HepG2 (cell line): ENCODE data around the gene BAZ1A. TPM values are rescaled to one million over a fixed set of nuclear protein-coding genes. Genes with fewer than 3 reads are reported as not detected.
A peak's percentile ranks its signal among the peaks of the same experiment; 100 is the strongest.

Experiments
- ASH2L ChIP-seq: fragments of 300-600, 200-600 bp; sonication (generic); IDR thresholded peaks from 2 replicates; pipeline ENCODE4 v1.7.0; 2017; ENCODE audit warnings: low read depth, mild to moderate bottlenecking, moderate library complexity, mixed read lengths, low read length; ENCODE audit not compliant: insufficient read length
- BCL6 ChIP-seq: IDR thresholded peaks from 2 replicates; pipeline ENCODE4 v1.6.1; 2016; ENCODE audit warnings: missing genetic modification reagents, missing compliant biosample characterization
- BORCS8-MEF2B ChIP-seq: sonication (generic); formaldehyde crosslinking; IDR thresholded peaks from 2 replicates; pipeline ENCODE4 v1.8.0; 2022; ENCODE audit warnings: mild to moderate bottlenecking, missing genetic modification reagents
- HDAC1 ChIP-seq: sonication (generic); formaldehyde crosslinking; IDR thresholded peaks from 2 replicates; pipeline ENCODE4 v1.5.1; 2020; ENCODE audit warnings: mild to moderate bottlenecking, missing genetic modification reagents
- HNRNPL ChIP-seq: fragments of 200-400 bp; formaldehyde crosslinking; IDR thresholded peaks from 2 replicates; pipeline ENCODE4 v1.6.1; 2017; ENCODE audit warnings: mild to moderate bottlenecking, low read depth, low read length
- ISL2 ChIP-seq: sonication (generic); formaldehyde crosslinking; IDR thresholded peaks from 2 replicates; pipeline ENCODE4 v1.5.0; 2020; ENCODE audit warnings: missing genetic modification reagents
- MIER3 ChIP-seq: IDR thresholded peaks from 2 replicates; pipeline ENCODE4 v1.6.1; 2016; ENCODE audit warnings: missing compliant biosample characterization, borderline replicate concordance
- MYNN ChIP-seq: sonication (generic); formaldehyde crosslinking; IDR thresholded peaks from 2 replicates; pipeline ENCODE4 v1.4.0; 2020; ENCODE audit warnings: mild to moderate bottlenecking, low read depth, missing genetic modification reagents
- NCOR1 ChIP-seq: fragments of 200-600 bp; sonication (generic); IDR thresholded peaks from 2 replicates; pipeline ENCODE4 v1.7.0; 2017; ENCODE audit warnings: antibody characterized with exemption, low read length, borderline replicate concordance
- NFRKB ChIP-seq: fragments of 450-650 bp; IDR thresholded peaks from 2 replicates; pipeline ENCODE4 v1.6.1; 2017
- POGZ ChIP-seq: sonication (generic); formaldehyde crosslinking; IDR thresholded peaks from 2 replicates; pipeline ENCODE4 v1.4.0; 2020; ENCODE audit warnings: mild to moderate bottlenecking, missing genetic modification reagents
- RBM39 ChIP-seq: fragments of 200-400 bp; formaldehyde crosslinking; IDR thresholded peaks from one replicate; pipeline ENCODE4 v1.6.1; 2018; ENCODE audit warnings: antibody characterized with exemption, mild to moderate bottlenecking, low read depth, low read length; ENCODE audit not compliant: poor library complexity, severe bottlenecking
- SNRNP70 ChIP-seq: fragments of 200-400 bp; formaldehyde crosslinking; IDR thresholded peaks from 2 replicates; pipeline ENCODE4 v1.6.1; 2017; ENCODE audit warnings: mild to moderate bottlenecking, low read depth, low read length, moderate library complexity
- STAT5B ChIP-seq: sonication (generic); formaldehyde crosslinking; IDR thresholded peaks from 2 replicates; pipeline ENCODE4 v1.4.0; 2020; ENCODE audit warnings: missing genetic modification reagents
- TBP ChIP-seq: sonication (generic); formaldehyde crosslinking; IDR thresholded peaks from 2 replicates; pipeline ENCODE4 v1.5.0; 2020; ENCODE audit warnings: missing genetic modification reagents
- TSC22D2 ChIP-seq: sonication (generic); formaldehyde crosslinking; IDR thresholded peaks from 2 replicates; pipeline ENCODE4 v1.5.1; 2020; ENCODE audit warnings: missing genetic modification reagents, mild to moderate bottlenecking, borderline replicate concordance
- XBP1 ChIP-seq: sonication (generic); formaldehyde crosslinking; IDR thresholded peaks from 2 replicates; pipeline ENCODE4 v1.5.0; 2020; ENCODE audit warnings: missing genetic modification reagents
- ZKSCAN8 ChIP-seq: IDR thresholded peaks from 2 replicates; pipeline ENCODE4 v1.6.1; 2016; ENCODE audit warnings: borderline replicate concordance, missing genetic modification reagents, missing compliant biosample characterization
- ZMYM2 ChIP-seq: sonication (generic); formaldehyde crosslinking; IDR thresholded peaks from 2 replicates; pipeline ENCODE4 v1.8.0; 2022; ENCODE audit warnings: mild to moderate bottlenecking, missing genetic modification reagents
- ZNF605 ChIP-seq: sonication (generic); formaldehyde crosslinking; IDR thresholded peaks from 2 replicates; pipeline ENCODE4 v1.8.0; 2022; ENCODE audit warnings: mild to moderate bottlenecking, missing genetic modification reagents
- ZNF615 ChIP-seq: sonication (generic); formaldehyde crosslinking; IDR thresholded peaks from 2 replicates; pipeline ENCODE4 v1.5.0; 2020; ENCODE audit warnings: mild to moderate bottlenecking, missing genetic modification reagents, borderline replicate concordance
- ZNF709 ChIP-seq: sonication (generic); formaldehyde crosslinking; IDR thresholded peaks from 2 replicates; pipeline ENCODE4 v1.5.0; 2020; ENCODE audit warnings: mild to moderate bottlenecking, missing genetic modification reagents
- ZNF776 ChIP-seq: sonication (generic); formaldehyde crosslinking; IDR thresholded peaks from 2 replicates; pipeline ENCODE4 v1.4.0; 2020; ENCODE audit warnings: mild to moderate bottlenecking, missing genetic modification reagents
- ZNF784 ChIP-seq: sonication (generic); formaldehyde crosslinking; IDR thresholded peaks from 2 replicates; pipeline ENCODE4 v1.5.1; 2020; ENCODE audit warnings: missing genetic modification reagents, mild to moderate bottlenecking, borderline replicate concordance
- ZNF841 ChIP-seq: sonication (generic); formaldehyde crosslinking; IDR thresholded peaks from 2 replicates; pipeline ENCODE4 v1.8.1; 2023; ENCODE audit warnings: missing genetic modification reagents, borderline replicate concordance
- polyA plus RNA-seq, 8 experiments: library from polyadenylated mRNA; depleted of rRNA in 3 of 8; stranded (reverse) in 7 of 8; unstranded in 1 of 8; fragments of >200 nt; fragmentation: Illumina TruSeq in 4 of 8; extraction: Trizol in 4 of 8; gene quantifications; 2 replicates each; pipeline versions ENCODE4 v1.2.1 to v1.2.3, GENCODE V29; 2011 to 2016; ENCODE audit warnings: low read depth in 4 of 8, missing spikeins in 1 of 8, mixed read lengths in 1 of 8; ENCODE audit not compliant: insufficient read depth in 1 of 8
- total RNA-seq, 5 experiments: library from RNA; depleted of rRNA; stranded (reverse); fragments of >200 nt; fragmentation: Illumina TruSeq; extraction: Trizol; gene quantifications; 2 replicates each; pipeline ENCODE4 v1.2.3, GENCODE V29; 2016; ENCODE audit warnings: low read depth in 1 of 5
- TF ChIP-seq, protein P1 (sequence below), 2 experiments: IDR thresholded peaks; 2 replicates each; pipeline ENCODE4 v1.6.1; 2011 to 2012; ENCODE audit warnings: low read length in 2 of 2, borderline replicate concordance in 1 of 2, low read depth in 1 of 2, mild to moderate bottlenecking in 1 of 2, moderate library complexity in 1 of 2
- TF ChIP-seq, protein P2 (sequence below): IDR thresholded peaks from 2 replicates; pipeline ENCODE4 v1.6.1; 2012; ENCODE audit warnings: inconsistent platforms

Gene BAZ1A
- total and polyA plus RNA-seq, 2 of the 13 experiments (the other 11 are each of a cell fraction or from before 2014, with no cell fraction given): 20.9 to 56.8 TPM

- TF ChIP-seq, protein P1, sequence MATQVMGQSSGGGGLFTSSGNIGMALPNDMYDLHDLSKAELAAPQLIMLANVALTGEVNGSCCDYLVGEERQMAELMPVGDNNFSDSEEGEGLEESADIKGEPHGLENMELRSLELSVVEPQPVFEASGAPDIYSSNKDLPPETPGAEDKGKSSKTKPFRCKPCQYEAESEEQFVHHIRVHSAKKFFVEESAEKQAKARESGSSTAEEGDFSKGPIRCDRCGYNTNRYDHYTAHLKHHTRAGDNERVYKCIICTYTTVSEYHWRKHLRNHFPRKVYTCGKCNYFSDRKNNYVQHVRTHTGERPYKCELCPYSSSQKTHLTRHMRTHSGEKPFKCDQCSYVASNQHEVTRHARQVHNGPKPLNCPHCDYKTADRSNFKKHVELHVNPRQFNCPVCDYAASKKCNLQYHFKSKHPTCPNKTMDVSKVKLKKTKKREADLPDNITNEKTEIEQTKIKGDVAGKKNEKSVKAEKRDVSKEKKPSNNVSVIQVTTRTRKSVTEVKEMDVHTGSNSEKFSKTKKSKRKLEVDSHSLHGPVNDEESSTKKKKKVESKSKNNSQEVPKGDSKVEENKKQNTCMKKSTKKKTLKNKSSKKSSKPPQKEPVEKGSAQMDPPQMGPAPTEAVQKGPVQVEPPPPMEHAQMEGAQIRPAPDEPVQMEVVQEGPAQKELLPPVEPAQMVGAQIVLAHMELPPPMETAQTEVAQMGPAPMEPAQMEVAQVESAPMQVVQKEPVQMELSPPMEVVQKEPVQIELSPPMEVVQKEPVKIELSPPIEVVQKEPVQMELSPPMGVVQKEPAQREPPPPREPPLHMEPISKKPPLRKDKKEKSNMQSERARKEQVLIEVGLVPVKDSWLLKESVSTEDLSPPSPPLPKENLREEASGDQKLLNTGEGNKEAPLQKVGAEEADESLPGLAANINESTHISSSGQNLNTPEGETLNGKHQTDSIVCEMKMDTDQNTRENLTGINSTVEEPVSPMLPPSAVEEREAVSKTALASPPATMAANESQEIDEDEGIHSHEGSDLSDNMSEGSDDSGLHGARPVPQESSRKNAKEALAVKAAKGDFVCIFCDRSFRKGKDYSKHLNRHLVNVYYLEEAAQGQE (IDR thresholded peaks at IDR 0.05; ENCODE audit: borderline replicate concordance in 1 of 2, low read depth in 1 of 2, low read length in 2 of 2): peak in 1 of 2 experiments; percentile 76; a peak in 1 of 4 replicates
- peak; percentile 96 for TF ChIP-seq ZNF605
- TF ChIP-seq HDAC1 (CRISPR knock-in tag): peak; percentile 96
- 0 out of 2 replicates have a peak, but pooled peaks have one; percentile 60 for TF ChIP-seq TBP (CRISPR knock-in tag)
- TF ChIP-seq RBM39: no peak
- TF ChIP-seq ZNF841: peak; percentile 75; the same call in 1 of the 2 replicates
- peak; percentile 50 for TF ChIP-seq ISL2
- peak; percentile 26; the same call in 1 of the 2 replicates for TF ChIP-seq STAT5B (CRISPR knock-in tag)
- TF ChIP-seq NCOR1: no peak; the same call in 1 of the 2 replicates
- peak; percentile 99 for TF ChIP-seq ZNF709 (CRISPR knock-in tag)
- TF ChIP-seq XBP1: peak; percentile 74; the same call in 1 of the 2 replicates
- TF ChIP-seq ZKSCAN8 (CRISPR knock-in tag): peak; percentile 23; the same call in 1 of the 2 replicates
- TF ChIP-seq BCL6: peak; percentile 93
- TF ChIP-seq BORCS8-MEF2B (CRISPR knock-in tag): peak; percentile 78; the same call in 1 of the 2 replicates
- TF ChIP-seq ASH2L: peak; percentile 99
- TF ChIP-seq ZNF776 (CRISPR knock-in tag): peak; percentile 98; the same call in 1 of the 2 replicates
- no peak for TF ChIP-seq ZNF615 (CRISPR knock-in tag)
- TF ChIP-seq MIER3 (CRISPR knock-in tag): peak; percentile 65; the same call in 1 of the 2 replicates
- TF ChIP-seq ZNF784: peak; percentile 94
- no peak; the same call in 1 of the 2 replicates for TF ChIP-seq NFRKB
- no peak for TF ChIP-seq SNRNP70
- peak; percentile 78; the same call in 1 of the 2 replicates for TF ChIP-seq TSC22D2 (CRISPR knock-in tag)
- TF ChIP-seq, protein P2, sequence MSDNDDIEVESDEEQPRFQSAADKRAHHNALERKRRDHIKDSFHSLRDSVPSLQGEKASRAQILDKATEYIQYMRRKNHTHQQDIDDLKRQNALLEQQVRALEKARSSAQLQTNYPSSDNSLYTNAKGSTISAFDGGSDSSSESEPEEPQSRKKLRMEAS: peak; percentile 94
- TF ChIP-seq HNRNPL: peak; percentile 97
- TF ChIP-seq ZMYM2 (CRISPR knock-in tag): no peak
- peak; percentile 76 for TF ChIP-seq POGZ (CRISPR knock-in tag)
- peak; percentile 85 for TF ChIP-seq MYNN
Observed at GRCh38 chr14:34714320-34715126, 160.6 kb downstream of the BAZ1A start, which contains the start of gene CFL2 (continued).
